SU-DHL-6 (cell line): ENCODE data around the gene SHTN1.

ENCODE experiments used
- H2AFZ ChIP-seq: fragments of 200-600 bp; sonication (generic); 2 replicates; pipeline ENCODE4 v1.6.1; 2014; ENCODE audit warnings: low read depth, mild to moderate bottlenecking, moderate library complexity, mixed read lengths, antibody characterized with exemption, low read length; ENCODE audit not compliant: severe bottlenecking
- H3F3A ChIP-seq: fragments of 200-600 bp; shearing (Covaris generic); 2 replicates; pipeline ENCODE4 v1.6.0; 2016; ENCODE audit warnings: antibody characterized with exemption, mild to moderate bottlenecking; ENCODE audit not compliant: insufficient read depth
- H3K27ac ChIP-seq: fragments of 200-600 bp; sonication (generic); 2 replicates; pipeline ENCODE4 v1.5.1; 2016; ENCODE audit warnings: low read depth, mild to moderate bottlenecking, low read length, moderate library complexity, mixed read lengths
- H3K27me3 ChIP-seq: fragments of 200-600 bp; sonication (generic), shearing (Covaris generic); 2 replicates; pipeline ENCODE4 v1.6.0; 2014; ENCODE audit warnings: mild to moderate bottlenecking, low read length
- H3K36me3 ChIP-seq: fragments of 200-600 bp; sonication (generic); 2 replicates; pipeline ENCODE4 v1.6.1; 2014; ENCODE audit warnings: mild to moderate bottlenecking, low read length, mixed read lengths
- H3K4me2 ChIP-seq: fragments of 300-600, 200-600 bp; shearing (Covaris generic), sonication (generic); 2 replicates; pipeline ENCODE4 v1.6.0; 2014; ENCODE audit warnings: low read length, low read depth, mild to moderate bottlenecking; ENCODE audit not compliant: poor library complexity, severe bottlenecking
- H3K4me3 ChIP-seq: fragments of 200-600 bp; sonication (generic); 2 replicates; pipeline ENCODE4 v1.5.1; 2014; ENCODE audit warnings: antibody characterized with exemption, low read length, mild to moderate bottlenecking, mixed read lengths; ENCODE audit not compliant: insufficient read depth, poor library complexity, severe bottlenecking
- H3K79me2 ChIP-seq: fragments of 200-600 bp; sonication (generic); 2 replicates; pipeline ENCODE4 v1.6.1; 2014; ENCODE audit warnings: mild to moderate bottlenecking, low read length, moderate library complexity; ENCODE audit not compliant: insufficient read depth
- H3K9ac ChIP-seq: fragments of 200-600 bp; sonication (generic); 2 replicates; pipeline ENCODE4 v1.7.0; 2014; ENCODE audit warnings: mild to moderate bottlenecking, low read length
- H3K9me2 ChIP-seq: fragments of 200-600 bp; sonication (generic); replicated peaks from 2 replicates; pipeline ENCODE4 v1.6.1; 2014; ENCODE audit warnings: low read length; ENCODE audit not compliant: insufficient read depth
- H3K9me3 ChIP-seq: fragments of 200-600 bp; sonication (generic); 2 replicates; pipeline ENCODE4 v1.6.1; 2014; ENCODE audit warnings: low read length, mixed read lengths; ENCODE audit not compliant: insufficient read depth
- H4K20me1 ChIP-seq: fragments of 200-600 bp; sonication (generic); 2 replicates; pipeline ENCODE4 v1.6.1; 2014; ENCODE audit warnings: low read depth, mild to moderate bottlenecking, antibody characterized with exemption, low read length, moderate library complexity, mixed read lengths
- EZH2phosphoT487 ChIP-seq: fragments of 200-600 bp; sonication (generic), shearing (Covaris generic); conservative IDR thresholded peaks from 2 replicates; pipeline ENCODE4 v1.6.1; 2018; ENCODE audit warnings: mild to moderate bottlenecking, antibody characterized with exemption, low read length, moderate library complexity, mixed read lengths
- TF ChIP-seq, protein P1 (sequence below): fragments of 200-600 bp; sonication (generic); IDR thresholded peaks from one replicate; pipeline ENCODE4 v1.5.1; 2017; ENCODE audit warnings: antibody characterized with exemption, mild to moderate bottlenecking, low read length, moderate library complexity; ENCODE audit not compliant: insufficient read depth, poor library complexity, severe bottlenecking

SHTN1 gene

DNA sequence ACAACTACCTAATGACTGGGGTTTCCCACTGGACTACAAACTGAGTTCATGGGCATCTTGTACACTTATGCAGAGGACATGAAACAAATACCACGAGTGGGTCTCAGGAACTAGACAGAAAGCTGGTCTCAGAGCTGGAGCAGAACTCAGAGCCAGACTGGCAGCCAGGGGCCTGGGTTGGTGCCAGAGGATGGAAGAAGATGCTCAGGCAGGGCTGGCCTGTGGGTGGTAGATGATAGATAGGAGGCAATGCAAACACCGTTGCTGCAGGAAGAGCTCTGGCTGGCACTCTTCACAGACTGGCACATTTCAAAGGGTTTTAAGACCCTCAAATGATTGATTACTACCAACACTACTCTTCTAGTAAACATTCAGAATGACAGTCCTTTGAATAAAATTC lies 126.9 kb downstream of the SHTN1 start:
- Histone ChIP-seq H2AFZ (no peak overlapping the region), H4K20me1 (no peaks in the 10 kb centered on the region), H3K27ac (no peak overlapping the region), H3K36me3 (no peaks in the 10 kb centered on the region), H3F3A (no peaks in the 10 kb centered on the region), H3K27me3 (no peaks in the 10 kb centered on the region), H3K4me2 (no peak overlapping the region), H3K9ac (no peak overlapping the region), H3K79me2 (no peaks in the 10 kb centered on the region), H3K9me2 (no peaks in the 10 kb centered on the region), H3K4me3 (no peak overlapping the region), H3K9me3 (no peaks in the 10 kb centered on the region)
- TF ChIP-seq, protein P1, sequence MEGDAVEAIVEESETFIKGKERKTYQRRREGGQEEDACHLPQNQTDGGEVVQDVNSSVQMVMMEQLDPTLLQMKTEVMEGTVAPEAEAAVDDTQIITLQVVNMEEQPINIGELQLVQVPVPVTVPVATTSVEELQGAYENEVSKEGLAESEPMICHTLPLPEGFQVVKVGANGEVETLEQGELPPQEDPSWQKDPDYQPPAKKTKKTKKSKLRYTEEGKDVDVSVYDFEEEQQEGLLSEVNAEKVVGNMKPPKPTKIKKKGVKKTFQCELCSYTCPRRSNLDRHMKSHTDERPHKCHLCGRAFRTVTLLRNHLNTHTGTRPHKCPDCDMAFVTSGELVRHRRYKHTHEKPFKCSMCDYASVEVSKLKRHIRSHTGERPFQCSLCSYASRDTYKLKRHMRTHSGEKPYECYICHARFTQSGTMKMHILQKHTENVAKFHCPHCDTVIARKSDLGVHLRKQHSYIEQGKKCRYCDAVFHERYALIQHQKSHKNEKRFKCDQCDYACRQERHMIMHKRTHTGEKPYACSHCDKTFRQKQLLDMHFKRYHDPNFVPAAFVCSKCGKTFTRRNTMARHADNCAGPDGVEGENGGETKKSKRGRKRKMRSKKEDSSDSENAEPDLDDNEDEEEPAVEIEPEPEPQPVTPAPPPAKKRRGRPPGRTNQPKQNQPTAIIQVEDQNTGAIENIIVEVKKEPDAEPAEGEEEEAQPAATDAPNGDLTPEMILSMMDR: no peak
- TF ChIP-seq EZH2phosphoT487: no peak

DNA sequence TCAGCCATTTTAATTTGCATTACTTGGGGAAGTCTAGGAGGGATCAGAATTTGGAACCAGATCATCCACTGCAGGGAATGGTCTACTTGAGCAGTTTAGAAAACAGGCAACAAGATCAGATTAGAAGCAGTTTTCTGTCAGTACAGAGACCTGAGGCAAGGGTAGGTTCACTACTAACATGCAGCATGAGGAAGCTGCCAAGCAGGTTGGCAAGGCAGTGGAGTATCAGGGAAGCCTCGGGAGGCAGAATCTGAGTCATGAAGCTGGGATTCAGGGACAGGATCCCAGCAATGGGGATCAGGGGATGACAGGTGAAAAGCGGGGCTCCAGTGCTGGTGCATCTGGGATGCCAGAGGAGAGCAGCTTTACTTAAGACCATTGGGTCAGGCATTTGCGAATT lies 127.6 kb downstream of the SHTN1 start:
- Histone ChIP-seq H3K27ac (no peak overlapping the region), H3K9me2 (no peaks in the 10 kb centered on the region), H2AFZ (no peak overlapping the region), H3K4me2 (no peak overlapping the region), H3K9me3 (no peaks in the 10 kb centered on the region), H3K27me3 (no peaks in the 10 kb centered on the region), H3K36me3 (no peaks in the 10 kb centered on the region), H3F3A (no peaks in the 10 kb centered on the region), H3K9ac (no peak overlapping the region), H4K20me1 (no peaks in the 10 kb centered on the region), H3K4me3 (no peak overlapping the region), H3K79me2 (no peaks in the 10 kb centered on the region)
- TF ChIP-seq, protein P1: no peak
- TF ChIP-seq EZH2phosphoT487: no peak

DNA sequence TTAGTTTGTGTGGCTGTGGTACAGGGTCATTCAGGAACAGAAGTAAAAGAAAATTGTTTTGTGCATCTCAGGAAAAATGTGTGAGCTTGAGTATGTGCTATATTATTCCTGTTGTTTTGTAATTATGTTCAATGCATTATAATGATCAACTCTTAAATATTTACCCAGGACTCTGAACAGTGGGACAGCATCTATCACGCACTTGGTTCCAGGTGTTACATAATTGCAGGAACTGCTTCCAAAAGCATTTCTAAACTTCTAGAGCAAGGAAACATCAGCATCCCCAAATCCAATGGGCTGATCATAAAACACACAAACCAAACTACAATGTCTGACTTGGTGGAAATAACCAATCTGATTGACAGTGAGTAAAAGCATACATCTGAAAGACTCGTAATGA lies 129.1 kb downstream of the SHTN1 start:
- H3K27me3 ChIP-seq: no peaks in the 10 kb centered on the region
- H3K9ac ChIP-seq: no peak overlapping the region
- no peak overlapping the region for H3K4me2 ChIP-seq
- H2AFZ ChIP-seq: no peak overlapping the region
- H3K4me3 ChIP-seq: no peak overlapping the region
- H3F3A ChIP-seq: no peaks in the 10 kb centered on the region
- no peaks in the 10 kb centered on the region for H3K79me2 ChIP-seq
- H3K9me3 ChIP-seq: no peaks in the 10 kb centered on the region
- H3K36me3 ChIP-seq: no peaks in the 10 kb centered on the region
- H3K9me2 ChIP-seq: no peaks in the 10 kb centered on the region
- H4K20me1 ChIP-seq: no peaks in the 10 kb centered on the region
- H3K27ac ChIP-seq: no peak overlapping the region
- TF ChIP-seq EZH2phosphoT487: no peak
- TF ChIP-seq, protein P1: no peak

DNA sequence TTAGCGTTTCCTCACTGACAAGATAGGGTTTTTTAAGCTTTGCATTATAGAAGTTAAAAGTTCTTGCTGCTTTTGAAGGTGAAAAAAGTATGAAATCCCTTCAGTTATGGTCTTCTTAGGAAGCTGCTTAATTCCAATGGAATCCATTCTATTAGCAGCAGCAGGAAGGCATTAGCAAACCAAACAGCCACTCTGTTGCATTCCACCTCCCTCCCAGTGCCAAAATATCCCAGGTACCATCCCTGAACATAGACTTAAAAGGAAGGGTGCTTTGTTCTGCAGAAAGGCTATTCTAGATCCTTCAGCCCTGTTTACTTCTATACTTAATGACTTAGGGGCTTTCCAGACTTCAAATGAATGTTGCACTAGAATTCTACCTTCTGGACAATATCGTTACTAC lies 131.9 kb downstream of the SHTN1 start:
- Histone ChIP-seq H3K27ac (no peak overlapping the region), H3F3A (no peaks in the 10 kb centered on the region), H3K9me2 (no peaks in the 10 kb centered on the region), H4K20me1 (no peaks in the 10 kb centered on the region), H3K27me3 (no peaks in the 10 kb centered on the region), H2AFZ (no peak overlapping the region), H3K4me3 (no peak overlapping the region), H3K4me2 (no peak overlapping the region), H3K9ac (no peak overlapping the region), H3K79me2 (no peaks in the 10 kb centered on the region), H3K9me3 (no peaks in the 10 kb centered on the region), H3K36me3 (no peaks in the 10 kb centered on the region)
- TF ChIP-seq, protein P1: no peak
- no peak for TF ChIP-seq EZH2phosphoT487
